OCI-LY7 (cell line): ENCODE results near the gene ACIN1. TPM values are rescaled to one million over a fixed set of nuclear protein-coding genes. Genes with fewer than 3 reads are reported as not detected.

Source experiments
- BruUV-seq: library from RNA; stranded (reverse); fragments of 400-500 nt; replicated peaks from 2 replicates; lab custom pipeline; 2021; lab: Mats Ljungman, UMichigan
- CTCF ChIA-PET: fragments of 300-600 bp; sonication (Branson Sonifier 250); formaldehyde crosslinking; loops from one replicate; lab custom pipeline; 2022; ENCODE audit warnings: antibody characterized with exemption; ENCODE audit not compliant: unreplicated experiment; lab: Charles Lee
- POLR2A ChIA-PET: fragments of 300-600 bp; sonication (Branson Sonifier 250); formaldehyde crosslinking; loops from one replicate; lab custom pipeline; 2022; ENCODE audit warnings: antibody characterized with exemption; lab: Charles Lee
- DNase-seq: peaks from one replicate; pipeline ENCODE4 v3.0.0-alpha.2; 2015; ENCODE audit warnings: low spot score
- H2AFZ ChIP-seq: fragments of 200-600 bp; sonication (generic), shearing (Covaris generic); 2 replicates; pipeline ENCODE4 v1.6.1; 2014; ENCODE audit warnings: mild to moderate bottlenecking, antibody characterized with exemption, low read length, moderate library complexity
- H3K27ac ChIP-seq: fragments of 200-600 bp; sonication (generic); 2 replicates; pipeline ENCODE4 v1.5.1; 2014; ENCODE audit warnings: mixed run types, low read depth, mild to moderate bottlenecking, moderate library complexity, low read length, inconsistent platforms; ENCODE audit not compliant: poor library complexity, severe bottlenecking
- H3K36me3 ChIP-seq: fragments of 200-600 bp; sonication (generic); 2 replicates; pipeline ENCODE4 v1.6.1; 2014; ENCODE audit warnings: mild to moderate bottlenecking, antibody characterized with exemption, low read length, moderate library complexity, mixed read lengths; ENCODE audit not compliant: insufficient read depth
- H3K4me1 ChIP-seq: fragments of 200-600 bp; sonication (generic); 2 replicates; pipeline ENCODE4 v1.5.1; 2014; ENCODE audit warnings: mild to moderate bottlenecking, low read length; ENCODE audit not compliant: insufficient read depth, poor library complexity, severe bottlenecking
- H3K4me2 ChIP-seq: fragments of 200-600 bp; sonication (generic); 2 replicates; pipeline ENCODE4 v1.6.1; 2014; ENCODE audit warnings: mild to moderate bottlenecking, low read length
- H3K4me3 ChIP-seq: fragments of 200-600 bp; sonication (generic); 2 replicates; pipeline ENCODE4 v1.5.1; 2014; ENCODE audit warnings: mild to moderate bottlenecking, low read depth, low read length; ENCODE audit not compliant: poor library complexity, severe bottlenecking
- H3K79me2 ChIP-seq: fragments of 200-600 bp; sonication (generic); 2 replicates; pipeline ENCODE4 v1.6.1; 2016; ENCODE audit warnings: low read depth, mild to moderate bottlenecking, low read length, moderate library complexity, mixed read lengths; ENCODE audit not compliant: insufficient read depth
- H3K9me2 ChIP-seq: fragments of 200-600 bp; sonication (generic); 2 replicates; pipeline ENCODE4 v1.6.1; 2016; ENCODE audit warnings: mild to moderate bottlenecking, low read length, mixed read lengths; ENCODE audit not compliant: insufficient read depth
- H3K9me3 ChIP-seq: fragments of 200-600 bp; sonication (generic); 2 replicates; pipeline ENCODE4 v1.6.1; 2014; ENCODE audit warnings: mild to moderate bottlenecking, mixed run types, low read length, mixed read lengths
- H4K20me1 ChIP-seq: fragments of 200-600 bp; sonication (generic); 2 replicates; pipeline ENCODE4 v1.6.1; 2014; ENCODE audit warnings: mild to moderate bottlenecking, antibody characterized with exemption, low read length, moderate library complexity, mixed read lengths; ENCODE audit not compliant: insufficient read depth
- EZH2phosphoT487 ChIP-seq: fragments of 200-600 bp; sonication (generic); IDR thresholded peaks from 2 replicates; pipeline ENCODE4 v1.6.1; 2018; ENCODE audit warnings: low read depth, borderline replicate concordance, mild to moderate bottlenecking, mixed run types, antibody characterized with exemption, low read length, moderate library complexity, mixed read lengths
- intact Hi-C: fragments of 100-400 bp; cut with micrococcal nuclease; formaldehyde crosslinking; loops from one replicate; pipeline ENCODE4 v1.10.0; 2022; ENCODE audit not compliant: unreplicated experiment
- total RNA-seq, 2 experiments: library from RNA; depleted of rRNA in 1 of 2; stranded (reverse); fragments of >200 nt in 1 of 2; shearing (Covaris generic) in 1 of 2; gene quantifications; 2 replicates each; pipeline ENCODE4 v1.2.3, GENCODE V29; 2014 to 2022
- TF ChIP-seq, protein P1 (sequence below): fragments of 200-600 bp; sonication (generic); conservative IDR thresholded peaks from 2 replicates; pipeline ENCODE4 v1.5.1; 2014; ENCODE audit warnings: mild to moderate bottlenecking, antibody characterized with exemption, low read length, moderate library complexity, mixed read lengths

The ACIN1 gene
- total RNA-seq, 2 experiments from 2014 or later: 107 to 206 TPM

DNA sequence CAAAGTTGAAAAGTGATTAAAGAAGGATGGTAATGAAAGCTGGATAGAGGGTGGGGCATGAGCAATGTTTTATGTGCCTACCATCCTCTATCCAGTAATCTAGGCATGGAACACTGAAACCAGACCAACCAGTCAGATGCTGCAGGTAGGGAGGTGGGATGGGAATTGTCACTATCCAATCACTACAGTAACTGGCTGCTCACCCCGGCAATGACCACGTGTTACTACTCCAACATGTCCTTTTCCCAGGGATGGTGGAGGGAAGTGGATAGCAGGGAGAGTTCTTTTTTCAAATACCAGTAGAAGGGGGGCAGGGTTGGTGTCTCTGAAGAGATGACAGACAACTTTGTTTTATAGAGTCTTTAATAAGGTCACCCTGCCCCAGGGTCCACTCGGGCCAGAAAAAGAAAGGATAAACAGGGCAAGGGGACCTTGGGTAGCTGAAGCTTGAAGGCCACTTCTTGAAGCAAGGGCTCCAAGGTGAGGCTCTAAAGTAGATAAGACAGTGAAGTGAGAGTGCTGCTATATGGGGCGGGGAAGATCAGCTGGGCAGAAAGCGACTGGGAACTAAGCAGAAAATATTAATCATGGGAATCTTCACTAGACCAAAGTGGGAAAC lies 22.9 kb downstream of the ACIN1 start:
- peak overlapping the region; percentile 79 for H3K4me3 ChIP-seq
- peak overlapping the region; percentile 94 for H3K4me2 ChIP-seq
- H3K9me2 ChIP-seq: no peaks in the 10 kb centered on the region
- H3K9me3 ChIP-seq: no peaks in the 10 kb centered on the region
- peak overlapping the region; percentile 42 for H3K27ac ChIP-seq
- 0 out of 2 replicates have a peak, but pooled peaks cover 9% of the 10 kb centered on the region for H4K20me1 ChIP-seq
- H2AFZ ChIP-seq: no peak overlapping the region
- H3K79me2 ChIP-seq: peaks cover 32% of the 10 kb centered on the region
- H3K4me1 ChIP-seq: peaks cover 29% of the 10 kb centered on the region
- POLR2A ChIA-PET: interaction anchor here (0.8 to 1.6 kb wide), 12 partner anchors 11 to 229 kb away, joined by 3 to 11 read pairs (median 4); partner anchors contain the start of gene ACIN1
- no TSS peak for BruUV-seq
- TF ChIP-seq, protein P1, sequence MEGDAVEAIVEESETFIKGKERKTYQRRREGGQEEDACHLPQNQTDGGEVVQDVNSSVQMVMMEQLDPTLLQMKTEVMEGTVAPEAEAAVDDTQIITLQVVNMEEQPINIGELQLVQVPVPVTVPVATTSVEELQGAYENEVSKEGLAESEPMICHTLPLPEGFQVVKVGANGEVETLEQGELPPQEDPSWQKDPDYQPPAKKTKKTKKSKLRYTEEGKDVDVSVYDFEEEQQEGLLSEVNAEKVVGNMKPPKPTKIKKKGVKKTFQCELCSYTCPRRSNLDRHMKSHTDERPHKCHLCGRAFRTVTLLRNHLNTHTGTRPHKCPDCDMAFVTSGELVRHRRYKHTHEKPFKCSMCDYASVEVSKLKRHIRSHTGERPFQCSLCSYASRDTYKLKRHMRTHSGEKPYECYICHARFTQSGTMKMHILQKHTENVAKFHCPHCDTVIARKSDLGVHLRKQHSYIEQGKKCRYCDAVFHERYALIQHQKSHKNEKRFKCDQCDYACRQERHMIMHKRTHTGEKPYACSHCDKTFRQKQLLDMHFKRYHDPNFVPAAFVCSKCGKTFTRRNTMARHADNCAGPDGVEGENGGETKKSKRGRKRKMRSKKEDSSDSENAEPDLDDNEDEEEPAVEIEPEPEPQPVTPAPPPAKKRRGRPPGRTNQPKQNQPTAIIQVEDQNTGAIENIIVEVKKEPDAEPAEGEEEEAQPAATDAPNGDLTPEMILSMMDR: no peak
- TF ChIP-seq EZH2phosphoT487: no peak
- intact Hi-C loops: loop anchor here (2.0 to 5.0 kb wide), 2 partner anchors 23 to 230 kb away; partner anchors contain the start of genes ACIN1, C14orf119 and PPP1R3E
- CTCF ChIA-PET: interaction anchor here (0.6 to 1.4 kb wide), 5 partner anchors 14 to 90 kb away, joined by 3 to 5 read pairs (median 3); partner anchors contain the start of gene ACIN1
- no peak for DNase-seq
- H3K36me3 ChIP-seq: peaks cover 83% of the 10 kb centered on the region

GRCh38 chr14:23071244-23071920 lies 23.6 kb downstream of the ACIN1 start:
- peak overlapping the region; percentile 94 for H3K4me2 ChIP-seq
- no peaks in the 10 kb centered on the region for H3K9me2 ChIP-seq
- peaks cover 29% of the 10 kb centered on the region for H3K4me1 ChIP-seq
- no TSS peak for BruUV-seq
- POLR2A ChIA-PET: interaction anchor here (0.6 to 1.6 kb wide), 13 partner anchors 11 to 229 kb away, joined by 3 to 11 read pairs (median 3); partner anchors contain the start of gene ACIN1
- peaks cover 83% of the 10 kb centered on the region for H3K36me3 ChIP-seq
- no peak overlapping the region for H2AFZ ChIP-seq
- peaks cover 38% of the 10 kb centered on the region for H3K79me2 ChIP-seq
- DNase-seq: peak; percentile 82
- intact Hi-C loops: loop anchor here (2.0 to 5.0 kb wide), 2 partner anchors 23 to 231 kb away; partner anchors contain the start of genes ACIN1, C14orf119 and PPP1R3E
- H3K27ac ChIP-seq: peak overlapping the region; percentile 42
- no peaks in the 10 kb centered on the region for H3K9me3 ChIP-seq
- 0 out of 2 replicates have a peak, but pooled peaks cover 9% of the 10 kb centered on the region for H4K20me1 ChIP-seq
- TF ChIP-seq, protein P1: no peak
- no peak for TF ChIP-seq EZH2phosphoT487
- H3K4me3 ChIP-seq: peak overlapping the region; percentile 79
- CTCF ChIA-PET: interaction anchor here (0.6 to 1.4 kb wide), 6 partner anchors 14 to 249 kb away, joined by 3 to 5 read pairs (median 4); partner anchors contain the start of gene ACIN1
